Measurements from ENCODE around the gene GABRG3.
"Not testable (repeated sequence)": the region's sequence is repeated elsewhere in the genome, so short reads cannot be mapped to it uniquely, and the experiment has no call there.

The GABRG3 gene

DNA sequence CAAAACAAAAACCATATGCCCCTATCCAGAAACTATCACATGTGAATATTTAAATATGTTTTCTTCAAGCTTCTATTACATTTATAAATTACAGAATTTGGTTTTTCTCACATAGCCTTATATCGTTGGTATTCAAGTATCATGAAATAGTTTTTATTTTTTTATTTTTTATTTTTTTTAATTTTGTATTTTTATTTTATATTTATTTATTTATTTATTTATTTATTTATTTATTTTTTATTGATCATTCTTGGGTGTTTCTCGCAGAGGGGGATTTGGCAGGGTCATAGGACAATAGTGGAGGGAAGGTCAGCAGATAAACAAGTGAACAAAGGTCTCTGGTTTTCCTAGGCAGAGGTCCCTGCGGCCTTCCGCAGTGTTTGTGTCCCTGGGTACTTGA lies 32.0 kb downstream of the GABRG3 start:
- DNase-seq: not testable (repeated sequence)

DNA sequence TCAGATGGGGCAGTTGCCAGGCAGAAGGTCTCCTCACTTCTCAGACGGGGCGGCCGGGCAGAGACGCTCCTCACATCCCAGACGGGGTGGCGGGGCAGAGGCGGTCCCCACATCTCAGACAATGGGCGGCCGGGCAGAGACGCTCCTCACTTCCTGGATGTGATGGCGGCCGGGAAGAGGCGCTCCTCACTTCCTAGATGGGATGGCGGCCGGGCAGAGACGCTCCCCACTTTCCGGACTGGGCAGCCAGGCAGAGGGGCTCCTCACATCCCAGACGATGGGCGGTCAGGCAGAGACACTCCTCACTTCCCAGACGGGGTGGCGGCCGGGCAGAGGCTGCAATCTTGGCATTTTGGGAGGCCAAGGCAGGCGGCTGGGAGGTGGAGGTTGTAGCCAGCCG lies 33.2 kb downstream of the GABRG3 start:
- not testable (repeated sequence) for DNase-seq

DNA sequence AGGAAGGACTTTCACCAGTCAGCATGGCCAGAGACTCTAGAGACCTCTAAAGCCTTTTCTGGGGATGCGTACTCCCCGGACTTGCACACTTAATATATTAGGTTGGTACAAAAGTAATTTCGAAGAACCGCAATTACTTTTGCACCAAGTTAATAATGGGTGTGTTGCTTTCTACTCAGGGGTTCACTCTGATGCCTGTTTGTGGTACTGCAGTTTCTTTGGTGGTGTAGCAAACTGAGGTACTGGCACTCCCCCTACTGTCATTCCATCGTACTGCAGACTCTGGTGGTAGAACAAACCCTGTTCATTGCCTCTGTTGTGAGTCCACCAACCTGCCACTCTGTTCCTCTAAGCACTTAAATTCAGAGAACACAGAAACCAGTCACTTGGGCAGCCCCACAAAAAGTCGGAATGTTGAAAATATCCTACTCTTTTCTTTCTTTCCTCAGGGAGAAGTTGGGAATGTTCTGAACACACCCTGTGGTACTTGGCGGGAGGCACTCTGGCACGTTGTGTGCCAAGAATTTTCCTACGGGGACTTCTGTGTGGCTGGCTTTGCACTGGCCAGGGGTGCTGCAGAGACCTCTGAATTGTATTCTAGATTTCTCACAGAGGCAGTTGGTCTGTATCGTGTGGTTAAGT lies 46.3 kb downstream of the GABRG3 start:
- peak; percentile 2 for DNase-seq

DNA sequence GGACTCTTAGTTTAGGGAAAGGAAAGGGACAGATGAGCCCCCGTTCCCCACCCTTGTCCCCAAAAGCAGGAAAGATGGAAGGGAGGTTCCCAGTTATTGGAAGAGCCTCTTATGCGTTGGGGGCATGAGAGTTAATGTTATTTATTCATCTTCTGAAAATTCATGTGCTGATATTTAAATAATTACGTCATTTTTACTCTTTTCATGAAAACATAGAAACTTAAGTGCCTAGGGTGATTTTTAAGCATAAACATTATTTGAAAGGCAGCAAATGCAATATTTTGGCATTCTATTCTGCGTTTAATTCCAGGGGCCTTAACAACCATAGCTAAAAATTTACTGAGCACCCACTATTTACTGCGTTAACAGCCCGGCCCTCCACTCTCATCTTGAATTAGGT lies 48.7 kb downstream of the GABRG3 start:
- no peak for DNase-seq

DNA sequence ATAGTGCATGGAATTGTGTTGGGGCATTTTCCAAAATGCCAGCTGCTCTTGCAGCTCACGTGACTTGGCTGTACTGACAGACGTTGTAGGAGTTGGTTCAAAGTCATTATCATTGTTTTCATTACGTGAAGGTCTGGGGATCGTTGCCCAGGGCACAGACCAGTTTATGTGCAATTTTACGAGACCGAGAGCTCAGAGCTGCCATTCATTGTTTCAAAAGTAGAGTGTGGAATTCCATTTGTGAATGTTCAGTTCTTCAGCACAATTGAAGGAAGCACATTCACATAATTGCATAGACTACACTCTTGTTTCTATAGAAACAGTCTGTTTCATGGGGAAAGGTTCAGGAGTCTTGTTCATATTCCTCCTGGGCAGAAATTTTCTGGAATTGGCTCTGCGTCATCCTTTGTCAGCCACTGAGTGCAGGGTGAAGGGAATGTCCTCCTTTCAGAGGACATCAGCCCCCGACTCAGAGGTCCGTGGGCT lies 54.5 kb downstream of the GABRG3 start:
- no peak for DNase-seq

DNA sequence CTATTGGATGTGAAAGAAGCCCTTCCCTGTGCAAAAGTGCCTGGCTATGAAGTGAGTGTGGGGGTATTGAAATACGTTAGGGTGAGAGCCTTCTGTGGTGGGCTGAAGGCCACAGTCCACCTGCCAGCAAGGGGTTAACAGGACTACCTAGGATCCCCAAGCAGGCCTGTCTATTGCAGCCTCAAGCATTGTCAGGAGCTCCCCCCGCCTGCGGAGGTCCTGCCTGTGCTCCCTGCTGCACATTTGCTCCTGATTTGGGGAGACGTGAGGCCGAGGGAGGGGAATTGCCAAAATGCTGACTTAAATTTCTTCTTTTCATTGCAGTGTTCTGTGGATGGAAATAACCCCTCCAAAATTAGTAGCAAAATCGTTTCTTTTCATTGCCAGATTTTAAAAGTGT lies 56.2 kb downstream of the GABRG3 start:
- DNase-seq: no peak

DNA sequence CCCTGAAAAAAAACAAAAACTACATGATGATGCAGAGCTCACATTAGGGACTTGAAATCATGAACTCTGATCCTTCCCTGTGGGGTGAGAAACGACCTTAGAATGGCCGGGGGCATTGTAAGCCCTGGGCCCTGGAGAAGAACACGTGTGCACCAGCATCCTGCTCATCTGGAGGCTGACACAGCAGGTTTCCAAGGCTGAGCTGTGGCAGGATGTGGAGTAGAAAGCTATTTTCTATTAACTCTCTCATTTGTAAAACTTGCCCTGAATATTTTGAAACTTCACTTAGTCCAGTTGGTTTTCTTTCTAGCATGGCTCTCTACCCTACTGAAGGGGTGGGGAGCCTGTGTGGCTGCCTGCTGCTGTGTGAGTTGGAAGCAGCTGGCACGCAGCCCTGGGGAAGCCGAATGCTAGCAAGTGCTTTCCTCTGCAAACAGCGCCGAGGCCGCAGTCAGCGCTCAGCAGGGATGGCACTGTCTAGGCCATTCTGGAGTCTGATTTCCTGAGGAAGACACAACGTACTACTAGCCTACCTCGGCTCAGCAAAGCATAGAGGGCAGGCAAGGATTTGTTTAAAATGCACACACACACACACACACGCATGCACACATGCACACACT lies 58.0 kb downstream of the GABRG3 start:
- DNase-seq: no peak

DNA sequence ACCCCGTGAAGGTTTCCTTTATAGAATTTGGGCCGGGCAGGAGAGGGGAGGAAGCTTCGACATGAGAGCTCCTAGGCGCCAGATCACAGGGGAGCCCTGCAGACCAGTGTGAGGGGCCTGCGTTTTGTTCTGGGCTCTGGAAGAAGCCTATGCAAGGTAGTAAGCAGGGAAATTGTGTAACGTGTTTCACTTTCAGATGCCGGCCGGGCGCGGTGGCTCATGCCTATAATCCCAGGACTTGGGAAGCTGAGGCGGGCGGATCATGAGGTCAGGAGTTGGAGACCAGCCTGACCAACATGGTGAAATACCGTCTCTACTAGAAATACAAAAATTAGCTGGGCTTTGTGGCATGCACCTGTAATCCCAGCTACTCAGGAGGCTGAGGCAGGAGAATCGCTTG lies 65.2 kb downstream of the GABRG3 start:
- DNase-seq: no peak

DNA sequence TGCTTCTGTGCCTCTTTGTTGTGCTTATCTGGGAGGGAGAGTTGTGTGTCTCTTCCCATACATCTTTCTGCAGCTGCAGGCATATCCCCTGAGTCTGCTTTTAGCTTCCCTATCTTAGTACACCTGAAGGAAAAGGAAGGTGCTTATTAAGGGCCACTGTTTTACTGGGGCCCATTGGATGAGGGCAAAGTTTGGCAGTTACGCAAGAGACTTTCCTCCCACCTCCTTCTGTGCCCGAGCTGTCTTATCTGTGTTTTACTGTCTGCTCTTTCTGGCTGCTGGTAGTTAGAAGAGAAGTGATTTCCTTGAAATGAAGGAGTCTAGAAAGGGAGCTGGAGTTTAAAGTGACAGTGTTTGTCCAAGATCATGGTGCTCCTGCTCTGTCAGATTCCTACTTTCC lies 66.5 kb downstream of the GABRG3 start:
- no peak for DNase-seq

DNA sequence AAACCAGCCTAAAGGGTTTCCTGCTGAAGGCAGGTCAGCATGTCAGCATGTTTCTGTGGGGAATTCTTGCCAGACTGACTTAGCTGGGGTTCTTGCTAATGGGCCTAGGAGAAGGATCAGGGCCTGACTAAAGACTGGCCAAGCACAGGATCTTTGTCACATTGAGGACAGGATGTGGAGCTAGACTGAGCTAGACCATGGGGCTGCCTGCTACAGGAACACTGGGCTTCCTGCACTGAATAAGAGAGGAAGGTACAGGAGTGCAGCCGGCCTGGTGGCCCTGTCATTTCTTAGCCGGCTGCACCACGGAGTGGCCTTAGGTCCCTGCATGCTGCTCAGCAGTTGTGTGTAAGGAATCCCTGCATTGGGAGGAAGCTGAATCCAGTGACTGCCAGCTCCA lies 68.2 kb downstream of the GABRG3 start:
- DNase-seq: no peak

DNA sequence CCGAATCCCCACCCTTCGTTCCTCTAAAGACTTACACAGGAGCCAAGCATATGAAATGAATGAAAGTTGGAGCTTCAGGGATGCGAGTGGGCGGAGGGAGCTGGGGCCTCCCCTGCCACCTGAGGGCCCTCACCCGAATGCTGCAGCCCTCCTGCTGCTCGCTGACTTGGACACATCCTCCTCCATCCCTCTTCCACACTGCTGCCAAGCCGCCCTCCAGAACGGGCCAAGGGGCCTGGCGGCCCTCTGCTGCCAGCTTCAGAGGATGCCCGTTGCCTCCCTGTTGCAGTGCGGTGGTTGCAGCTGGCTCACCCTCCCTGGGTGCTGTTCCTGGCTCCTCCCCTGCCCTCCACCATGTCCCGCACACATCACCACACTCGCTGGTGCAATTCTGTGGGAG lies 71.2 kb downstream of the GABRG3 start:
- no peak for DNase-seq

DNA sequence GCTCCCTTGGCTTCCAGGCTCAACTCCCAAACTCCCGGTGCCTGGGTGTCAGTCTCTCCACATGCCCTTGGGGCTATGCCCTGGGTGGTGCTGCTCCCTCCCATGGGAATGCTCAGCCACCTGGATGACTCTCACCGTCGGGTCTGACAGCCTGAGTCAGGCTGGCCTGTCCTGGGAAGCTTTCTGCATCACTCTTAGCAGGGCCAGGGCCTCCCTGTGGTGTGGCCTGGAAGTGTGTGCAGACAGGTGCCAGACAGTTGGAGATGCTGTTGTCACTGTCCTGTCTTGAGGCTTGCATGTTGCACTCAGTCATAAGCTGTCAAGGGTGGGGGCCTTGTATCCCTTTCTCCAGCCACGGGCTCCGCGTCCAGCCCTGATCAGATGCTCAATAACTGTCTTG lies 71.7 kb downstream of the GABRG3 start:
- DNase-seq: no peak

DNA sequence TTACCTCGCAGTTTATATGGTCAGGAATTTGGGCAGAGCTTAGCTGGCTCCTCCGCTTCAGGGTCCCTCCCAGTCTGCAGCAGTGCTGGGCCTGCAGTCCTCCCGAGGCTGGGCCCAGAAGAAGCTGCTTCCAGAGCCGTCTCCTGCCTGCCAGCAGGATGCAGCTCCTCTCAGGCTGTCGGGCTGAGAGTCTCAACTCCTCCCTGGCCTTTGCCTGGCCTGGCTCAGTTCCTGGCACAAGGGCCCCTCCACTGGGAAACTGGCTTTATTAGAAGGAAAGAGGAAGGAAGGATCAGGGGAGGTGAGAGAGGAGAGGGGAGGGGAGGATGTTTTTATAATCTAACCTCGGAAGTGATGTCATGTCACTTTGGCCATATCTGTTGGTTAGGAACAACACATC lies 72.8 kb downstream of the GABRG3 start:
- DNase-seq: no peak

DNA sequence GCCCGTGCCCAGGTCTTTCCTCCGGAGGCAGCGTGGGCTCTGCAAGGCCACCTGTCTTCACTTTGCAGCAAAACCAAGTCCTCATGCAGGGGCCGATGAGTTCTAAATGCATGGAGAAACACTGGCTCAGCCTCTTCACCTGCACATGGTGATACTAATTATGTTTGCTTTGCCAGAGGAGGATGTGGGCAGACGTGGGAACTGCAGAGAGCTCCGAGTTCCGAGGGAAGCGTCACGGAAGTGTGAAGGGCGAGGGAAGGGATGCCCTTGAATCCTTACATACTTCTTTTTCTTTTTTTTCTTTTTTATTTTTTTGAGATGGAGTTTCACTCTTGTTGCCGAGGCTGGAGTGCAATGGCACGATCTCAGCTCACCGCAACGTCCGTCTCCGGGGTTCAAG lies 74.8 kb downstream of the GABRG3 start:
- DNase-seq: no peak

DNA sequence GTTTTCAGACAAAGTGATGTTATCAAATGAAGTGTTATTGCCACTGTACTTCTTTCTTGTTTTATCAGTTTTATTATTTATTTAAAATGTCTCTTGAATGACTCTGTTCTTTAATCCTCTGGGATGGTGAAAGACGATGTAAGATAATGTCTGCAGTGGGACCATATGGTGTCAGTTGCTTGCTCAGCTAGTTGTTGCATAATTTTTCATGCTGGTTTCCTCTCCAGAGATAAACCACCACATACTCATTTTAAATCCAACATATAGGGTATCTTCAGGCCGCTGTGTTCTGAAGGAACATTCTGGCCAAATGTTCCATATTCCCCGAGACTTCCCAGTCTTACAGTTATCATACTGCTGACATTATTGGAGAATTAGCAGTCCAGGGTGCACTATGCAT lies 75.9 kb downstream of the GABRG3 start:
- no peak for DNase-seq

DNA sequence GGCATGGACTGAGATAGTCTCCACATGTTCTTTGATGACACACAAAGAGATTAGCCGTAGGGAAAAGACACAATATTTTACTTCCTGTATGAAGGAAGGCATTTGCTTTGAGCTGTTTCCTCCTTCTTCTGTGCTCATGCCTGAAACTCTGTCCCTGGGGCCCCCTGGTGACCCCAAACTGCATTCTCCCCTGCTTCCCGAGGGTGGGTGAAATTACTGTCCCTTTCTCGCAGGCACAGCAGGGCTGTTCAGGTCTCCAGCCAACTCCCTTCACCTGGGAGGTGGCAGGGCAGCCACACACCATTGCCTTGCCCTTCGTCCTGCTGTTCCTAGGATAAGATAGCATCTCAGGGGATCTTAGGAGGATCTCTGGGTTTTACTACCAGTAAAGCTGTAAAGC lies 79.2 kb downstream of the GABRG3 start:
- no peak for DNase-seq

DNA sequence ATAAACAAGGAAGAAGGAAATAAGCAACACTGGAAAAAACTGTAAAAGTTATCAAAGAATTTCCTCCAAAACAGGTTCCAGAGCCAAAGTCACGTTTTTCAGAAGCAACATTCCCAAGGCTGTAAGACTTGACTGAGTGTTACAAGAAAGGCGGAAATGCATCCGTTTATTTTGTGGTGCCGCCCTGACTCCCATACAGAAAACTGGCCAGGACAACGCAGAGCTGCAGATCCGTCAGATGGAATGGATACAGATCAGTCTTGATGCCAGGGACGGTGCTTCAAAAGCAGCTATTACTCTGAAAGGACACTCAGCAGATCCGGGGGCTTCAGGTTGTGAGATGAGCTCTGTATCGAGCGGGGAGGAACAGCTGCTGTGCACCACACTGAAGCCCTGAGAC lies 83.4 kb downstream of the GABRG3 start:
- DNase-seq: no peak

DNA sequence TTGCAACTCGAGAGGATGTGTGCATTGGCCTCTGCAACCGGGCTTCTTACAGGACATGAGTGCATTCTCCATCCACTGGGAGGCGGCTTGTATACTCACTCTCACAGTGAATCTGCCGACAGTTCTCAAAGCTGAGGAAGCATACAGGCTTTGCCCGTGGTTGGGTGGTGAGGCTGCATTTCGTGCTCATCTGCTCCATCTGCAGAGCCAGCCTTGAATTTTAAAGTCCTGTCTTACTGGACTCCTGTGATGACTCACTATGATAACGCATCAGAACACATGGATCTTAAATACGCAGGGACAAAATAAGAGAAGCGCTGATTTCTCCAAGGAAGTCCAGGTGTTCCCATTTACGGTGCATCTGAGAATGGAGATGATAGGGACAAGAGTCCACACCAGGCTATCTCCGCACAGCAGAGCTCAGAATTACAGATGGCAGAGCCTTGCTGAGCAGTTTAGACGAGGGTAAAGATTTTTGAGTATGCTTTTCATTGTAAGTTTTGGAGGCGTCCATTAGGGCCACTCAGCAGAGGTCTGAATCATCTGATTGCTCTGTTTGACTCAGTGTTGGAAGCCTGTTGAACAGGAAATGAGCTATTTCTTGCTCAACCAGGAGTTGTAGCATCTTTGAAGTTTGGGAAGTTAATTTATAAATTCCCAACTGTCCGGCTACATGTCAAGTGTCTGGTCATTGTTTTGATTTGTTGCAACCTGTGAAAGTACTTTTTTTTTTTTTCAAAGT lies 87.1 kb downstream of the GABRG3 start:
- no peak for DNase-seq

DNA sequence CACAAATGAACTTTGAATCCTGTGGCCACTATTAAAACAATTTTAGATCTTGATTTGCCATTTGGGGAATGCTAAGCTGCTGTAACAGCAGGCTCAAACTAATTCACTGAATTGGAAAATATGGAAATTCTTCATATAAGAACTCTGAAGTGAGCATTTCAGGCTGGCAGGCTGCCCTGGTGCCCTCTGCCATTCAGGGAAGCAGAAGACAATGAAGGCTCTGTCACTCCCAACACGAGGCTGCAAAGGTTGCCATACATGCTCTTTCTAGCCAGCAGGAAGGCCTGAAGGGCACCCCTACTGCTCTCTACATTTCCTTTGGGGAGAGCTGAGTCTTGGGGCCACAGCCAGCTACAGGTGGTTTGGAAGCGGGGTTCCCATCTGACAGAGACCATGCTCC lies 88.0 kb downstream of the GABRG3 start:
- DNase-seq: no peak

DNA sequence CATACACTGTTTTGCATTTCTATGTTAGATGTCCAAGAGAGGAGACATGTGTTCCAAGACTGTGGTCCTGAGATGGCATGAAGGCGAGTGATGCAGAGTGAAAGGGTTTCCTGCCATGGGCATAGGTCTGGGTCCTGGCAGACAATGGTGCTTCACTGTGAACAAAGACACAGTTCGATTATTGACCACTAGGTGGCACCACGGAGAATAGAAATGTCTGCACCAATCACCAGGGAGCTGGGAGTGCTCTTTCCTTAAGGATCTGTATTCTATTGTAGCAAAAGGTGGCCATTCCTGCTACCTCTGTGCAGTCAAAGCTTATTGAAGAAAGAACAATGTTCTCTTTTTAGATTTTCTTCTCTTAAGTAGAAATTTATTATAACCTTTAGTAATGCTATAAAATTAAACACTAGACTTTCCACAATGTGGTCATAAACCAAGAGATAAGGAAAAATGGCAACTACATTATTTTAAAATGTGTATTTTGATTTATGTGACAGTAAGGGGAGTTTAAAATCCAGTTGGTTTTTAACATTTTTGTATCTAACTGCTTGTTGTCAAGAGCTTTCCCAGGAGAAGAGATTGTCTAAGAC lies 88.7 kb downstream of the GABRG3 start:
- DNase-seq: no peak

DNA sequence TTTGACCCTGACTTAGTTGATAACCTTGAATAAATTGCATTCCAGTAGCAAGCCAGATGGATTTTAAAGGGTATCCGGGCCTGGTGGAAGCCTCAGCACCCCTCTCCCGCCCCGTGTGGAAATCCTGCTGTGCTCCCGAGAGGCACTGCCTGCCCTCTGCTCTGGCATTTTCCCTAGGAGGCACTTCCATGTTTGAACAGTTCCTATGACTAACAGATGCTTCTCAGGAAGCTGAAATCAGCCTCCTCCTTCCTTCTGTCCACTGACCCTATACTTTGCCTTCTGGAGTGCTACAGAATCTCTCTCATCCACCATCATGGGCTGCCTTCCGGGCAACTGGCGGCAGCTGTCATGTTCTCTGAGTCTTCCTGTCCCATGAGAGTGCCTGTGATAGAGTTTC lies 90.8 kb downstream of the GABRG3 start:
- no peak for DNase-seq

DNA sequence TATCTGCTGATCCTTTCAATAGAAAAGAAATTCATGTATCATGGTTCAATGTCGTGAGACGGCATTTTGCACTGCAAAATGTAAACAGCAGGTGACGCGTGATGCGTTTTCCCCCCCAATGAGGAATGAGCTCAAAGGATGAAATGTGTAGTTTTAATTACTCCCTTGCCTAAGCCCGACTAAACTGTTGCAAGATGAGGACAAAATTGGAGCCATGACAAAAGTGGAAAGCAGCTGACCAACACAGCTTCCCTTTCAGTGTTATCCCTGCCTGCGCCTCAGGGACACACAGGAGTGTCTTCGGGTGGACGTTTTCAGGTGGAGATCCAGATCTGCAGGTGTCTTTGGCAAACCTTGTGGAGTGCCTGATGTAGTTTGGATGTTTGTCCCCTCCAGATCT lies 92.0 kb downstream of the GABRG3 start:
- DNase-seq: no peak

DNA sequence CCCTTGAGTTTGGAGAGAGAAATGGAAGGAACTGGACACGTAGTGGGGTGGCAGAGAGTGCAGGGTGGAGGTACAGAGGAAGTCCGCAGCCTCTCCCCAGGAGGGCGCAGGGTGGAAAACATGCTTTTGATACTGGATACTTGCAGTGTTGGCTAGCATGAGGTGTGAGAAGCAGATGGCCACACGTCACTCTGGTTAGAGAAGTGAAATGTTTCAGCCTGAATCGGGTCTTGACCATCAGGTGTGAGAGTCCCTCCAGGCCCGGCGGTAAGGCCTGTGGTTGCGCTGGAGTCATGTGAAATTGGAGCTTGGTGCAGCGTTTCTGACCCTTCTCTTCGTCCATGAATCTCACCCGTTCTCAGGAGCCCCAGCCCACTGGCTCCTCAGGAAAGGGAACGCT lies 93.1 kb downstream of the GABRG3 start:
- DNase-seq: no peak

DNA sequence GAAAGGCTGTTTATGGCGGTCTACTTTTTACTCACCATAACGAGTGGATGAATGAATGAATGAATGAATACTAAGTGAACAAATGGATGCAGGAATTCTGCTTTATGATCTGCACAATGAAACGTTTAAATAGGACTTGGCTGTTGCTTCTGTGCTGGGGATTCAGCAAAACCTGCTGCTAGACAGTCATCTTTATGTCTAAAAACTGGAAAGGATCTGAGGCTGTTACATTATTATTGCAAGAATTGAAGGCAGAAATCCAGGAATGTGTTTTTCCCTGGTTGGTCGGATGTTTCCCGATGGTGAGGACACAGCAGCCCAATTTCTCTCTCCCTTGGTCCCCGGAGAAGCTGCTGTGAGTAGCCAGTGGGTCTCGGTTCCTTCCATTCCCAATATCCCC lies 94.2 kb downstream of the GABRG3 start:
- no peak for DNase-seq

Measured in NCI-H226 (cell line).